Measurements from ENCODE around the gene ABI3BP.

The ABI3BP gene

GRCh38 chr3:100882571-100882984 is 110.6 kb downstream of the ABI3BP start:
- no peak for DNase-seq

DNA sequence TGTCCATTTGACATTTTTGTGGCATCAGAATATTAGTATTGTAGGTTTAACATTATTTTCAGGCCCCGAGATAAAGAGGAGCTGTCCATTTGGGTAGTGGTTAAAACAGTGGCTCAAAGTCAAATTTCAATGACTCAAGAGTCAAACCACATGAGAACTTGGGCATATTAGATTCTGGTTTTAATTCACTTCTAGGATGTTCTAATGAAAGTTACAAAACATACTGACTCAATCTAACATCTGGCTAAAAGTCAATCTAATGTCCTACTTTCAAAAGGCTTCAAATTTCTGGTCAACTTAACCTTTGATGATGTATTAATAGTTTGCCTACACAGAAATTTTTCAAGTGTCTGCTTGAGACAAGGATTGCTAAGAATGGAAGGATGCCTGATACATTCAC is 112.4 kb downstream of the ABI3BP start:
- no peak for DNase-seq

DNA sequence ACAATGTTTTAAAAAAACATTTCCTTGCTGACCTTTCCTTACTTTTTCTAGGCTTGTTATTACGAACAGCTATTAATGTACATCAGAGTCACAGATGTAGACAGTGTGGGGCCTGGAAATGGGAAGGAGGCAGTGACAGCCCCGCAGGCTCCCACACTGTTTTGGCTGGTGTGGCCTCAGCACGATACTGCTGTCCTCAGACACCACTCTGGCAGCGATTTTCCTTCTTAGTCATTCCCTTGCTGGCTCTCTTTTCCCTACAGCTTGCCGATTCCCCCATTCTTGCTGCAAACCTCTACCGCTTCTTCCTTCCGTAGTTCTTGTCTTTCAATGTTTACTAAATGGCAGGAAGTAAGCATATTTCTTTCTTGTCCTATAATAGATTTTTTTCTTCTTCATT is 113.1 kb downstream of the ABI3BP start:
- DNase-seq, result no peak

- DNase-seq, result no peak
These were observed 113.9 kb downstream of the ABI3BP start for GRCh38 chr3:100879195-100879810.

- no peak for DNase-seq
These were observed 115.9 kb downstream of the ABI3BP start for GRCh38 chr3:100877286-100877685.

DNA sequence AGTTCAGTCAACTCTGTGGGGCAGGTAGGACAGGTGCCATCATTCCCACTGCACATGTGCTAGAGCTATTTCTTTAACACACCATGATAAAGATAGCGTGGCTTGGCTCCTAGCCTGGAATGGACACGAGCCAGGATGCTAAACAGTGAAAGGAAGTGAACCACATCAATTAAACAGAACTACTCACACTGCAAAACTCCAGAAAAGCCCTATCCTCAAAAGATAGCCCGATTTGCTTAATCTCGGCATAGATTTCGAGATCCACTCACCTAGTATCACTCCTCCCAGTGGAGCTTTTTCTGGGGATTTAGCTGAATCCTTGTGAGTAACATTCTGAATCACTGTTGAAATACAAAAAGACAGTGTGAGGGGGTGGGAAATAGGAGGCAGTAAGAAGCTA is 118.0 kb downstream of the ABI3BP start:
- no peak for DNase-seq

DNA sequence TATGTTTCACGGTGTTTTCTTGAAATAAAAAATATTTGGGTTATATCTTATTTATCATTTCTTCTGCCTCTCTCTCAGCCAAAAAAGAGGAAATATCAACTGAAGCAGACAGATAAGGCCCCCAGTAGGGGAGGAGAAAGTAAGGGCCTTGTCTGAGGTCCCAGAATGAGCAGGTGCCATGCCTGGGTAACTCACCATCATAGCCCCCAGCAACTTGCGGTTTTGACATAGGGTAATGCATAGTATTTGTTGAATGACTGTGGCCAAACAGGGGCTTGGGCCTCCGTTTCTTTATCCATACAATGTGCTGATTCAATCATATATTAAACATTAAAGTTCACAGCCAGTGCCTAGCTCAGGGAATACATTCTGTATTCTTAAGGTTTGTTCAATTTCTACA is 119.6 kb downstream of the ABI3BP start:
- no peak for DNase-seq

DNA sequence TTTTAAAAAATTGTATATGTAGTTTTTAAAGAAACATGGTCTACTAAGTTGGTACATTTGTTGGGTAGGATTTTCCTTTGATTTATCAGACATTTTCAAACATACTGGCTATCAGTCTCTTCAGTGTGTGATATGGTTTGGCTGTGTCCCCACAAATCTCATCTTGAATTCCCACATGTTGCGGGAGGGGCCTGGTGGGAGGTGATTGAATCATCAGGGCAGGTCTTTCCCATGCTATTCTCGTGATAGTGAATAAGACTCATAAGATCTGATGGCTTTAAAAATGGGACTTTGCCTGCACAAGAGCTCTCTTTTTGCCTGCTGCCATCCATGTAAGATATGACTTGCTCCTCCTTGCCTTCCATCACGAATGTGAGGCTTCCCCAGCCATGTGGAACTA is 121.9 kb downstream of the ABI3BP start:
- DNase-seq, result no peak

DNA sequence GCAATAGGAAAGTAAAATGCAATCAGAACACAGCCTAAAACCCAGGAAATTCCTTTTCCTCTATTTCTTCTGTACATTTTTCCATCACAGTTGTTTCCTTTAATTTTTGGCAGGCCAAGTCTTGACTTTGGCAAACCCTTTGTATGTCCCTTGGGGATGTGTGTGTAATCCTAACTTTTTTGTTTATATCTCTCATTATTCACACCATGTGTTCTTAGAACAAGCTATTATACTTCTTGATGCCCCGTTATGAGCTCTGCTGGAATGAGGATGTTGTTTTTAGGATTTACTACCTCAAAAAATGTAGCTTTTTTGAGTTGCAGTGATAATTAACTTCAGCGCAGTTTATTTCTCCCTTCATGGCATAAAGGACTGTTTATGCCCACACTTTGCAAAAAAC is 123.4 kb downstream of the ABI3BP start:
- DNase-seq, result no peak

GRCh38 chr3:100868894-100869293 is 124.3 kb downstream of the ABI3BP start:
- no peak for DNase-seq

DNA sequence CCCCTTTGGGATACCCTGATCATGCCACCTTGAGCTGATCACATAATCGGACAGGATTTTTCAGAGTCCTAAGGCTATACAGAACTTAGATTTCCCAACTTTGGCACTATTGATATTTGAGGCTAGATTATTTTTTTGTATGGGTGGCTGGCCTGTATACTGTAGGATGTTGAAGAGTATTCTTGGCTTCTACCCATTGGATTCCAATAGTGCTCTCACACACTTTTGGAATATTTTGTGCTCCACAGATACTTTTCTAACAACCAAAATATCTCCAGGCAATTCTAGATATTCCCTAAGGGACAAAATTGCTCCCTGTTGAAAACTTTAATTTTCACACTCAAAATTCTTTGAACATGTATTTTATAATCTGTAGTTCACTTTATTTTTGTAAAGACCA is 125.1 kb downstream of the ABI3BP start:
- DNase-seq, result no peak

- no peak for DNase-seq
These were observed 127.8 kb downstream of the ABI3BP start for GRCh38 chr3:100865442-100865841.

GRCh38 chr3:100864471-100865250 is 128.6 kb downstream of the ABI3BP start:
- no peak for DNase-seq

DNA sequence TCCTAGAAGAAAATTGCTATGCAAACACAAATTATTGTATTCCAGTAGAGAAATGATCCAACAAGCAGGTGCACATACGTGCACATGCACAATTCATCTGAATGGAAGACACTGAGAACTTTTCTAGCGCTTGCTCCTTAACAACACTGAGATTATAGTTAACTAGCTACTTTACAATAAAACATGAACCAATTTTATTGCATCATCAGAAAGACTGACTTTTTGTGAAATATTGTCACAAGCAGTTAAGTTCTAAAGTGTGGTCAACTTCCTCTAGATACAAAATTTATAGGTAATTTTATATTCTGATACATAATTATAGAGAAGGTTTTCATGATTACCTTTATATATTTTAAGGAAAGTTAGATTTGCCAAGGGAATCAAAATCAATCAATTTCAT is 135.4 kb downstream of the ABI3BP start:
- DNase-seq, result no peak

- DNase-seq, result no peak
These were observed 136.4 kb downstream of the ABI3BP start for GRCh38 chr3:100856821-100857220.

DNA sequence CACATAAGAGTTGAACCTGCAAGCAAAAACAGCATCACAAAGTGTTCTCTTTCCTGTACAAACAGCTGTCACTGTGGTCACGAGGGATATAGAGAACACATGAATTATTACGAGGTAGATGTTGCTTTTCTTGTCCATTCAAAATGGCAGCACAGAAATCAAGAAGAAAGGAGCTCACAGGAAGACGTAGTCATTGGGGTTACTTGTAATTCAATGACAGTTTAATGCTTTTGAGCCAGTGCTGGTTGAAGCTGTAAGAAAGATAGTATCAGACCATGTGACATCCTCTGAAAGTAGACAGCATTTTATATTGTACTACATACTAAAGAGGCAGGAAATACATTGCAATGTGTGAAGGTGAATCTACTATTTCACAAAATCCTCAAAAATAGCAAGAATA is 140.4 kb downstream of the ABI3BP start:
- DNase-seq, result no peak

GRCh38 chr3:100850701-100851100 is 142.5 kb downstream of the ABI3BP start:
- no peak for DNase-seq

DNA sequence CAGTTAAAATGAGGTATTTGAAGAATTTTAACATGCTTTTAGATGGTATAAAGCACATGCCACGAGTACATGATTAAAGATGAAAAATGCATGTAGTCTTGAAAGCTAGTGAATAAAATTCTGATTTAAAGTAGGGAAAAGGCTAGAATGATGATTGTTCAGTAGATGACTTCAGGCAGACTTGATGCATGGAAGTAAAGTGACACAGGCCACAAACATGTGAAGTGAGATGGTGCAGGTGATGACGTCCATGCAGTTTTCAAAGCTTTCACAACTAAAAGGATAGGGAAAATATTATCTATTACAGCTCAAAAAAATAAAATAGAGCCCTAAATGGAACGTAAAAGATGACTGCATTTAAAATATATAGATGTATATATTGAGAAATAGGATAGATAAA is 143.1 kb downstream of the ABI3BP start:
- no peak for DNase-seq

DNA sequence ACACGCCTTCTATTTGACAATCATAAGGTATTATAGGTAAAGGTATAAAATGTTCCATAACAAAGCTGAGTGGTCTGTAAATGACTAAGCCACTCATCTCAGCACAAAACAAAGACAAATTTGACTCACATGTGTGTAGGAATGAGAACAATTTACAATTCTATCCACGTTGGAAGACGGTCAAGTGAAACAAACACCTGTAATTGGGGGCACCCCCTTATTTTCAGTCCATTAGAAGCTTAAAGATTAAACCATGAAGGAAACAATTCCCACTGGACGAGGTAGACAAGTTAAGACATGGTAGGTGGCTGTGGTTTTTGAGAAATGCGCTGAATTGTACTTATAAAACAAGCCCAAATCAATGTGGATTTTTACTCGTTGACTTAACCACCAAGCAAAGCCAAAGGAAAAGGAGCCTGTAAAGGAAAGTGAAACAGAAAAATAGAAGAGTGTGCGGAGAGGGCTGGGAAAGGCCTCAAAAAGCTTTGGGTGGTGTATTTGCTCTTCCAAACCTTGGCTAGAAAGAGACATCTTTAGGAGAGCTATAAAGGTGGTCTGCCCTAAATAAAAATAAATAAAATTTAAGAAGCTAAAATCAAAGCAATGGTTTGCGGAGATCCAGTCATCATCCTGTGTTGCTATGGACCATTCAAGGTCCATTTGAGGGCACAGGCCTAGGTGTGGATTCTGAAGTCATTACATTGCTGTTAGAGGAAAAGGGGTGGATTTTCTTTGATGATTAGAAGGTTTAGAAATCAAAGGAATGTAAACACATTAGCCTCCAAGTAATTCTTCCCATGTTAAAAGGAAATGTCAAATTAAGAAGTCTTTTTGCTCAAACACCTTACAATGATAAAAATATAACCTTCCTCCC is 148.9 kb downstream of the ABI3BP start:
- DNase-seq, result no peak

DNA sequence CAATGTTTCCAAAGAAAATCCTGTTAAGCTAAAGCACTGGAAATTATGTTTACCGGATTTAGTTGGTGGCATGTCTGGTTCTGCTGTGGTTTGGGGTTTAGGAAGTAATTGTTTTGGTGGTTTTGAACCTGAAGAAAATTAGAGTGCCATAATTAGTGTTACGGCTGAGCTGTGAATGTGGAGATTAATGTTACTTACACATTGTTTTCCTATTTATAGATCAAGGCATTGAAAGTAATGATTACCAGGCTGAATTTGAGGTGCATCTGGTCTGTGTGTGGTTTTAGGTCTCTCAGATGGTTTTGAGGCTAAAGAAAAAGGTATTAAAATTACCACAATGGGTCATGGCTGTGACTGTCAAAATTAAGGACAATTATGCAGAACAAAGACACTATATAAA is 155.1 kb downstream of the ABI3BP start:
- no peak for DNase-seq

- no peak for DNase-seq
These were observed 156.6 kb downstream of the ABI3BP start for GRCh38 chr3:100836661-100837060.

- no peak for DNase-seq
These were observed 158.9 kb downstream of the ABI3BP start for GRCh38 chr3:100834332-100834731.

GRCh38 chr3:100833483-100833882 is 159.7 kb downstream of the ABI3BP start:
- DNase-seq, result no peak

DNA sequence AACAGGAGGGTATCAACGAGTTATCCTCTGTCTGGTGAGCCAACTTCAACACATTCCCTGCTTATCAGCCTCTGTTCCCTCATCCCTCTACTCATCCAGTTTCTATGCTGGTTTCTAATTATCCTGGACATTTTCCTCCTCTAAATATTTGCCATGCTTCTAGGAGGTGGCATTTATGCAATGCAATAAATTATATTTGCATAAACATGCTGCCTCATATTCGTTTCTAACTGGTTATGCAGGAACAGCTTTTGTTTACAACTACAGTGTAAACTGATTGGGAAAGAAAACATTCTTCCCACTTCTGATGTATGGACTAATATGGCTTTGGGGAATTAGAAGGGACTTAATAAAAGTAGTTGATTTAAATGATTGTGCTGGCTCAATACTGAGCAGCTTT is 161.6 kb downstream of the ABI3BP start:
- no peak for DNase-seq

Data from CD4-positive, alpha-beta T cell treated with Interleukin-12 subunit alpha and Interleukin-12 subunit beta, for 1 hour (primary cell).